22Rv1 (cell line): ENCODE data around the gene OAF.
A peak's percentile ranks its signal among the peaks of the same experiment; 100 is the strongest.

Experiments
- H3K27ac ChIP-seq: fragments of 450-650 bp; 2 replicates; pipeline ENCODE4 v1.5.1; 2017
- ZFX ChIP-seq: fragments of 450-650 bp; IDR thresholded peaks from 2 replicates; pipeline ENCODE4 v1.6.1; 2017; ENCODE audit warnings: antibody characterized with exemption, borderline replicate concordance
- TF ChIP-seq, protein P1 (sequence below): fragments of 450-650 bp; IDR thresholded peaks from 2 replicates; pipeline ENCODE4 v1.5.1; 2017; ENCODE audit warnings: mild to moderate bottlenecking

Gene OAF

DNA sequence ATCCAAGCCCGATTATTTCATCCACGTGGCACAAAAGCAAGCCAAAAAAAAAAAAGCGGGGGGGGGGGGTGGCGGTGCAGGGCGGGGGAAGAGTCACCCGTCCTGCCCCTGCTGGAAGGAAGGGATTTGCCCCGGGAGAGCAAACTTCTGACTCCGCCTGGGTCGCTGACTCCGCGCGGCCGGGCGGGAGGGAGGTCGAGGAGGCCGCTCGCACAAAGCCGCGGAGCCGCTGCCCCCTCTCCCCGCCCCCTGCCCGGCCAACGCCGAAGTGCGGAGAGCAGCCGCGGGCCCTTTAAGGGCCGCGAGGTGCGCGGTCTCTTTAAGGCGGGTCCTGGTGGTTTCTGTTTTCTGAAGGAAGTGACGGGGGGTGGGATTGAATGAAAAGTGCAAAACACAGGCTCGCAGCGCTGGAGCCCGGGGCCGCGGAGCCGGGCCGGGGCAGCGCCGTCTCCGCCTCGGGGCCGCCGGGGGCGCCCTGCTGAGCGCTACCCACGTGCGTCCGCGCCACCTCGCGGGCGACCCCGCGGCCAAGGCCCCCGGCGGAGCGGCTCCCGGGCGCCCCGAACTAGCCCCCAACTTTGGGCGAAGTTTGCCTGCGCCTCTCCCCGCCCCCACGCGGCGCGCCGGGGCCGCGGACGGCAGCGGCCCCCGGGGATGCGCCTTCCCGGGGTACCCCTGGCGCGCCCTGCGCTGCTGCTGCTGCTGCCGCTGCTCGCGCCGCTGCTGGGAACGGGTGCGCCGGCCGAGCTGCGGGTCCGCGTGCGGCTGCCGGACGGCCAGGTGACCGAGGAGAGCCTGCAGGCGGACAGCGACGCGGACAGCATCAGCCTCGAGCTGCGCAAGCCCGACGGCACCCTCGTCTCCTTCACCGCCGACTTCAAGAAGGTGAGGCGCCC is at the start of gene OAF:
Gene OAF, plus strand, starts transcription at position 407 of the 896 bp plus-strand sequence. Its CDS starts 248 bp downstream, at position 655.
- H3K27ac ChIP-seq, result no peak within 1 kb of the TSS
- no peak for TF ChIP-seq ZFX
- TF ChIP-seq, protein P1, sequence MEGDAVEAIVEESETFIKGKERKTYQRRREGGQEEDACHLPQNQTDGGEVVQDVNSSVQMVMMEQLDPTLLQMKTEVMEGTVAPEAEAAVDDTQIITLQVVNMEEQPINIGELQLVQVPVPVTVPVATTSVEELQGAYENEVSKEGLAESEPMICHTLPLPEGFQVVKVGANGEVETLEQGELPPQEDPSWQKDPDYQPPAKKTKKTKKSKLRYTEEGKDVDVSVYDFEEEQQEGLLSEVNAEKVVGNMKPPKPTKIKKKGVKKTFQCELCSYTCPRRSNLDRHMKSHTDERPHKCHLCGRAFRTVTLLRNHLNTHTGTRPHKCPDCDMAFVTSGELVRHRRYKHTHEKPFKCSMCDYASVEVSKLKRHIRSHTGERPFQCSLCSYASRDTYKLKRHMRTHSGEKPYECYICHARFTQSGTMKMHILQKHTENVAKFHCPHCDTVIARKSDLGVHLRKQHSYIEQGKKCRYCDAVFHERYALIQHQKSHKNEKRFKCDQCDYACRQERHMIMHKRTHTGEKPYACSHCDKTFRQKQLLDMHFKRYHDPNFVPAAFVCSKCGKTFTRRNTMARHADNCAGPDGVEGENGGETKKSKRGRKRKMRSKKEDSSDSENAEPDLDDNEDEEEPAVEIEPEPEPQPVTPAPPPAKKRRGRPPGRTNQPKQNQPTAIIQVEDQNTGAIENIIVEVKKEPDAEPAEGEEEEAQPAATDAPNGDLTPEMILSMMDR, result peak; percentile 45

DNA sequence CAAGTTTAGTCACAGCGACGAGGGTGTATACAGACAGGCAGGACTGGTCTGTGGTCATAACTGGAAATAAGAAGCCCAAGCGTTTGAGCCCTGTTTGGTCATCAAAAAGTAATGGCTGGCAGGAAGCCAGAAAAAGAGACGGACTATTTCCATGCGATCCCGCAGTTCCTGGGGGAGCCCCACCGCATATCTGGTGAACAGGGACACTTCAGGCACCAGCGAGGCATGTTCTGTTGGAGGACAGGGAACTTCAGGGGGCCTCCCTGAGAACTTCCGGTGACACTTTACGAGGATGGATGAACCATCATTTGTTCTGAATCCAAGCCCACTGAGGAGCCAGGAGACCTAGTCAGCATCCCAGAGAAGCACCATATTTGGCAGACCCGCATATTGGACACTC is 43.2 kb upstream of the OAF start:
- no peak for TF ChIP-seq ZFX
- TF ChIP-seq, protein P1, result no peak
- no peak overlapping the region for H3K27ac ChIP-seq

DNA sequence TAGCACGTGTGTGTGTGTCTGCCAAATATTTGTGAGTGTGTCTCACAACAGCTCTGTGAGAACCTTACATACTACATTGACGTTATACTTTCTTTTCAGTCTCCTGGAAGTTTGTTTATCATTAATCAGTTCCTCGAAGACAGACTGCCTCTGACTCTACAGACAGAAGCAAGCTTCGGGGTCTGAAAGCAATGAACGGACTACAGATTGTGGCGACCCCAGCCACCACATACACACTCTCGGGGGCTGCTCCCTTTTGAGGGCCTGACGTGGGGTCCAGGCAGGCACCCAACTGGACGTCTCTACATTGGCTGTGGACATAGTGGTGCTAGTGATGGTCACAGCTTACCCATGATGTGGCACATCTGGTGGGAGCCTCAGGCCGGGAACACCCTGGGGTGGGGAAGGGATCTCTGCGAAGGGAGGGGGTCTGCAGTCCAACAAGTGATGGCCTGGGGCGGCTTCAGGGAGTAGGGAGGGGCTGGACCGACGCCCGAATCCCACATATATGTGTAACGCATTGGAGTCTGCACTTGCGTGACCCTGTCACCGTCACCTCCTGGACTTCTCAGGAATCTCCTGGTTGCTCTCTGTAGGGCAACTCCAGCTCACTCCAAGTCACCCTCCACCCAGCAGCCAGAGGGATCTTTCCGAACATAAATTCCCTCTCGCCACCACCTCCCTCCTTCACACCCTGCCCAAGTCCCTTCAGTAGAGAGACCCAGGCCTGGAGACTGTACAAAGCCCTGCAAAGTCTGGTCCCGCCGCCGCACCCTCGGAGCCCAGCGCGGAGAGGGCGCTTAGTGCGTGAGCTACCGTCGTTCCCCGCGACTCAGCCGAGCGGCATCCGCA is 42.5 kb upstream of the OAF start:
- no peak overlapping the region for H3K27ac ChIP-seq
- TF ChIP-seq ZFX, result no peak
- TF ChIP-seq, protein P1, result no peak

GRCh38 chr11:120168960-120169681 is 41.7 kb upstream of the OAF start:
- TF ChIP-seq, protein P1, result peak; percentile 97
- no peak for TF ChIP-seq ZFX
- H3K27ac ChIP-seq, result no peak overlapping the region

GRCh38 chr11:120169981-120170698 is 40.7 kb upstream of the OAF start:
- no peak for TF ChIP-seq ZFX
- TF ChIP-seq, protein P1, result no peak
- no peak overlapping the region for H3K27ac ChIP-seq

DNA sequence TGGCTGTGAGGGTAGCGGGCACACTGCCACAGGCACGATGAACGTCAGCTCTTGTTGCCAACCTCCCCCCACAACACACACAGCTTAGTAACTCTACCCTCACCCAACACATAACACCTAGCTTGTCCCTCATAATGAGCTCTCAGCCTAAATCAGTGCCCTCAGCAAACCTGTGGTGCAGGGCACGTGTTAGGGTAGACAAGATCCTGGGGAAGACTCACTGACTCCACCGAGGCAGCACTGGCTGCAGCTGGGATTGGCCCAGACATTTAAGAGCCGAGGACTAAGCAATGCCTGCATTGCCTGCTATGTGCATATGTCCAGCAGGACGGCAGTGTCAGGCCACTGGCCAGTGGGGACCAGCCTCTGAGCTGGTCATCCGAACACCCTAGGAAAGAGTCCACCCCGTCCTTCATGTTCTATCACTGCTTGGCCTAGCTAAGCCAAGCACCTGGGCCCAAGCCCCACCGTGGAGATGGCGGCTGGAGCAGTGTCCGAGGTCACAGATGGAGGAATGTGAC is 40.0 kb upstream of the OAF start:
- H3K27ac ChIP-seq, result no peak overlapping the region
- no peak for TF ChIP-seq ZFX
- TF ChIP-seq, protein P1, result no peak
